H1 (cell line): Measurements from ENCODE around the gene CEP89.

Source experiments
- GTF2F1 ChIP-seq: IDR thresholded peaks from 2 replicates; pipeline ENCODE4 v1.6.1; 2012; ENCODE audit warnings: low read depth, low read length, improper control_type of control experiment, borderline replicate concordance
- POLR2A ChIP-seq, 2 experiments: IDR thresholded peaks; 1 replicate in 1 of 2; 2 replicates in 1 of 2; pipeline ENCODE4 v1.6.1; 2011; ENCODE audit warnings: low read depth in 2 of 2, low read length in 2 of 2, mild to moderate bottlenecking in 2 of 2; ENCODE audit errors: control extremely low read depth in 1 of 2
- TF ChIP-seq, protein P1 (sequence below), 3 experiments: IDR thresholded peaks; 1 replicate in 2 of 3; 2 replicates in 1 of 3; pipeline versions ENCODE4 v1.5.1 to v1.6.1; 2011; ENCODE audit warnings: low read length in 3 of 3, mild to moderate bottlenecking in 3 of 3, inconsistent platforms in 2 of 3, low read depth in 1 of 3, moderate library complexity in 1 of 3; ENCODE audit not compliant: insufficient read depth in 1 of 3; ENCODE audit errors: control extremely low read depth in 1 of 3

- TF ChIP-seq, protein P1, sequence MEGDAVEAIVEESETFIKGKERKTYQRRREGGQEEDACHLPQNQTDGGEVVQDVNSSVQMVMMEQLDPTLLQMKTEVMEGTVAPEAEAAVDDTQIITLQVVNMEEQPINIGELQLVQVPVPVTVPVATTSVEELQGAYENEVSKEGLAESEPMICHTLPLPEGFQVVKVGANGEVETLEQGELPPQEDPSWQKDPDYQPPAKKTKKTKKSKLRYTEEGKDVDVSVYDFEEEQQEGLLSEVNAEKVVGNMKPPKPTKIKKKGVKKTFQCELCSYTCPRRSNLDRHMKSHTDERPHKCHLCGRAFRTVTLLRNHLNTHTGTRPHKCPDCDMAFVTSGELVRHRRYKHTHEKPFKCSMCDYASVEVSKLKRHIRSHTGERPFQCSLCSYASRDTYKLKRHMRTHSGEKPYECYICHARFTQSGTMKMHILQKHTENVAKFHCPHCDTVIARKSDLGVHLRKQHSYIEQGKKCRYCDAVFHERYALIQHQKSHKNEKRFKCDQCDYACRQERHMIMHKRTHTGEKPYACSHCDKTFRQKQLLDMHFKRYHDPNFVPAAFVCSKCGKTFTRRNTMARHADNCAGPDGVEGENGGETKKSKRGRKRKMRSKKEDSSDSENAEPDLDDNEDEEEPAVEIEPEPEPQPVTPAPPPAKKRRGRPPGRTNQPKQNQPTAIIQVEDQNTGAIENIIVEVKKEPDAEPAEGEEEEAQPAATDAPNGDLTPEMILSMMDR (IDR thresholded peaks at IDR 0.05; ENCODE audit: control extremely low read depth in 1 of 3, insufficient read depth in 1 of 3, low read depth in 1 of 3, low read length in 3 of 3) = no peak
- TF ChIP-seq GTF2F1 (no peak), POLR2A (IDR thresholded peaks at IDR 0.05; ENCODE audit: control extremely low read depth in 1 of 2, low read depth in 2 of 2, low read length in 2 of 2) (no peak)
These were observed 60.9 kb downstream of the CEP89 start for GRCh38 chr19:32910874-32911273.
